NCI-H128 (cell line): ENCODE measurements around the gene KLF12.

Experiments
- DNase-seq: peaks from one replicate; lab custom pipeline; 2025; ENCODE audit not compliant: unreplicated experiment; lab: John Stamatoyannopoulos, UW

KLF12 gene

GRCh38 chr13:74103970-74104555 lies 30.1 kb downstream of the KLF12 start:
- DNase-seq: no peak

- no peak for DNase-seq
Observed at GRCh38 chr13:74103196-74103595, 31.0 kb downstream of the KLF12 start.

GRCh38 chr13:74102691-74103090 lies 31.5 kb downstream of the KLF12 start:
- no peak for DNase-seq

GRCh38 chr13:74101436-74101835 lies 32.8 kb downstream of the KLF12 start:
- no peak for DNase-seq

GRCh38 chr13:74098077-74098476 lies 36.1 kb downstream of the KLF12 start:
- no peak for DNase-seq

GRCh38 chr13:74097116-74097515 lies 37.1 kb downstream of the KLF12 start:
- no peak for DNase-seq

- no peak for DNase-seq
Observed at GRCh38 chr13:74093691-74094090, 40.5 kb downstream of the KLF12 start.

- no peak for DNase-seq
Observed at GRCh38 chr13:74092711-74093110, 41.5 kb downstream of the KLF12 start.

- DNase-seq: no peak
Observed at GRCh38 chr13:74090869-74091605, 43.2 kb downstream of the KLF12 start.

- DNase-seq: no peak
Observed at GRCh38 chr13:74090397-74090796, 43.8 kb downstream of the KLF12 start.

GRCh38 chr13:74087357-74087756 lies 46.8 kb downstream of the KLF12 start:
- no peak for DNase-seq
